ENCODE results near the gene AGBL4. TPM values are rescaled to one million over a fixed set of nuclear protein-coding genes. Genes with fewer than 3 reads are reported as not detected.

Gene AGBL4
- total RNA-seq, 2 donors from 2014 or later: 0.40 to 5.5 TPM

GRCh38 chr1:48566492-48566891 is 1457.3 kb downstream of the AGBL4 start:
- Histone ChIP-seq H3K4me1 (ENCODE audit: control insufficient read depth, insufficient read depth, low read length) (no peaks in the 10 kb centered on the region), H3K36me3 (ENCODE audit: control insufficient read depth, insufficient read depth, low read length) (no peaks in the 10 kb centered on the region), H3K9ac (ENCODE audit: extremely low read depth, low read length, poor library complexity, severe bottlenecking) (no peak overlapping the region), H3K9me3 (ENCODE audit: control insufficient read depth, low read length) (no peaks in the 10 kb centered on the region), H3K27ac (ENCODE audit: low read depth, low read length) (no peak overlapping the region), H3K4me3 (ENCODE audit: low read length) (no peak overlapping the region), H3K27me3 (ENCODE audit: control insufficient read depth, insufficient read depth, low read length, poor library complexity, severe bottlenecking) (no peaks in the 10 kb centered on the region)
- WGBS, 2 experiments (ENCODE audit: insufficient coverage in 1 of 2, insufficient read length in 1 of 2): 95 to 100% methylated on average over 2 of the region's 2 CpGs
- Mint-ChIP-seq H3K9me3 (no peaks in the 10 kb centered on the region), H3K27me3 (ENCODE audit: insufficient read depth) (no peaks in the 10 kb centered on the region), H3K36me3 (ENCODE audit: low read depth) (no peaks in the 10 kb centered on the region), H3K4me1 (peaks cover 9% of the 10 kb centered on the region), H3K4me3 (no peak overlapping the region), H3K27ac (no peak overlapping the region)
- no peak for TF ChIP-seq CTCF (conservative IDR thresholded peaks at IDR 0.05)
- no peak for DNase-seq

DNA sequence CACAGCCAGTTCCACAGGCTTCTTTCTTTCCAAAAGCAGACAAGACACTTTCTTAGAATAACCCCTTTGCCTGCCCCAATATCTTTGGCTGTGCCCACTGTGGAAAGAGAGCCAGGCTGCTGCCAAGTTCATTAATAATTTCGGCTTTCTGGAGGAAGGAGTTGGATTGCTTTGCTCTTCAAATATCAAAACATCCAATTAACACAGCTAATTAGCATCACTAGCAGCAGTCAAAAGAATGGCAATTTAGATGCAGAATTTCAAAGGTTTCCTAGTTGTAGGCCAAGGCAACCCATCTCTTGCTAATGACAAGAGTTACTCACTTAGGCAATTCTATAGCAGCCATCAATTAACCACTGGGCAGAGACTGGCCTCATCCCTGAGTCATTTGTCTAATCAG is 1460.7 kb downstream of the AGBL4 start:
- H3K27ac ChIP-seq (ENCODE audit: low read depth, low read length): no peak overlapping the region

DNA sequence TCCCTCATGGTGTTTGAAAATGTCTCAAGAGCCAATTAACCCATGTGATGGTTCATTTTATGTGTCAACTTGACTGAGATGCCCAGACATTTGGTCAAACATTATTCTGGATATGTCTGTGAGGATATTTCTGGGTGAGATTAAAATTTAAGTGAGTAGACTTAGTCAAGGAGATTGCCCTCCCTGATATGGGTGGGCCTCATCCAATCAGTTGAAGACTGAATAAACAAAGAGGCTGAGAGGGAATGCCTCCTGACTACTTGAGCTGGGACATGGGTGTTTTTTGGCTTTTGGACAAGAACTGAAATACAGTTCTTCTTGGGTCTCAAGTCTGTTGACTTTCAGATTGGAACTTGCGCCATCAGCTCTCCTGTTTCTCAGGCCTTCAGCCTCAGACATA is 1462.3 kb downstream of the AGBL4 start:
- Mint-ChIP-seq H3K27ac (no peak overlapping the region), H3K36me3 (ENCODE audit: low read depth) (no peaks in the 10 kb centered on the region), H3K27me3 (ENCODE audit: insufficient read depth) (no peaks in the 10 kb centered on the region), H3K9me3 (no peaks in the 10 kb centered on the region), H3K4me3 (no peak overlapping the region), H3K4me1 (peaks cover 9% of the 10 kb centered on the region)
- DNase-seq: no peak
- no peak overlapping the region for H3K27ac ChIP-seq (ENCODE audit: low read depth, low read length)
- H3K9ac ChIP-seq (ENCODE audit: extremely low read depth, low read length, poor library complexity, severe bottlenecking): no peak overlapping the region
- WGBS, 2 experiments (ENCODE audit: insufficient coverage in 1 of 2, insufficient read length in 1 of 2): 83 to 88% methylated on average over 1 of the region's 1 CpG
- TF ChIP-seq CTCF (conservative IDR thresholded peaks at IDR 0.05): no peak
- H3K4me1 ChIP-seq (ENCODE audit: control insufficient read depth, insufficient read depth, low read length): no peaks in the 10 kb centered on the region
- no peaks in the 10 kb centered on the region for H3K9me3 ChIP-seq (ENCODE audit: control insufficient read depth, low read length)
- no peak overlapping the region for H3K4me3 ChIP-seq (ENCODE audit: low read length)
- H3K36me3 ChIP-seq (ENCODE audit: control insufficient read depth, insufficient read depth, low read length): no peaks in the 10 kb centered on the region
- no peaks in the 10 kb centered on the region for H3K27me3 ChIP-seq (ENCODE audit: control insufficient read depth, insufficient read depth, low read length, poor library complexity, severe bottlenecking)

More for the DNA sequence above, 1460.7 kb downstream of the AGBL4 start:
- Histone ChIP-seq H3K36me3 (ENCODE audit: control insufficient read depth, insufficient read depth, low read length) (no peaks in the 10 kb centered on the region), H3K27me3 (ENCODE audit: control insufficient read depth, insufficient read depth, low read length, poor library complexity, severe bottlenecking) (no peaks in the 10 kb centered on the region), H3K9ac (ENCODE audit: extremely low read depth, low read length, poor library complexity, severe bottlenecking) (no peak overlapping the region), H3K4me3 (ENCODE audit: low read length) (no peak overlapping the region), H3K4me1 (ENCODE audit: control insufficient read depth, insufficient read depth, low read length) (no peaks in the 10 kb centered on the region), H3K9me3 (ENCODE audit: control insufficient read depth, low read length) (no peaks in the 10 kb centered on the region)
- H3K9me3 Mint-ChIP-seq: no peaks in the 10 kb centered on the region
- H3K27me3 Mint-ChIP-seq (ENCODE audit: insufficient read depth): no peaks in the 10 kb centered on the region
- DNase-seq: no peak
- no peak overlapping the region for H3K4me3 Mint-ChIP-seq
- no peaks in the 10 kb centered on the region for H3K36me3 Mint-ChIP-seq (ENCODE audit: low read depth)
- WGBS, 2 experiments (ENCODE audit: insufficient coverage in 1 of 2, insufficient read length in 1 of 2): 83% methylated on average over 1 of the region's 1 CpG; no CpG with 5 or more reads in 1 of the 2 experiments
- no peak overlapping the region for H3K27ac Mint-ChIP-seq
- no peak for TF ChIP-seq CTCF (conservative IDR thresholded peaks at IDR 0.05)
- H3K4me1 Mint-ChIP-seq: peaks cover 9% of the 10 kb centered on the region
